ENCODE measurements around the gene SEMA3A.

- TF ChIP-seq, protein P1, sequence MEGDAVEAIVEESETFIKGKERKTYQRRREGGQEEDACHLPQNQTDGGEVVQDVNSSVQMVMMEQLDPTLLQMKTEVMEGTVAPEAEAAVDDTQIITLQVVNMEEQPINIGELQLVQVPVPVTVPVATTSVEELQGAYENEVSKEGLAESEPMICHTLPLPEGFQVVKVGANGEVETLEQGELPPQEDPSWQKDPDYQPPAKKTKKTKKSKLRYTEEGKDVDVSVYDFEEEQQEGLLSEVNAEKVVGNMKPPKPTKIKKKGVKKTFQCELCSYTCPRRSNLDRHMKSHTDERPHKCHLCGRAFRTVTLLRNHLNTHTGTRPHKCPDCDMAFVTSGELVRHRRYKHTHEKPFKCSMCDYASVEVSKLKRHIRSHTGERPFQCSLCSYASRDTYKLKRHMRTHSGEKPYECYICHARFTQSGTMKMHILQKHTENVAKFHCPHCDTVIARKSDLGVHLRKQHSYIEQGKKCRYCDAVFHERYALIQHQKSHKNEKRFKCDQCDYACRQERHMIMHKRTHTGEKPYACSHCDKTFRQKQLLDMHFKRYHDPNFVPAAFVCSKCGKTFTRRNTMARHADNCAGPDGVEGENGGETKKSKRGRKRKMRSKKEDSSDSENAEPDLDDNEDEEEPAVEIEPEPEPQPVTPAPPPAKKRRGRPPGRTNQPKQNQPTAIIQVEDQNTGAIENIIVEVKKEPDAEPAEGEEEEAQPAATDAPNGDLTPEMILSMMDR (IDR thresholded peaks at IDR 0.05), result no peak
- TF ChIP-seq POLR2A (IDR thresholded peaks at IDR 0.05; ENCODE audit: low read depth), result no peak
- TF ChIP-seq EP300 (IDR thresholded peaks at IDR 0.05), result no peak
Observed at GRCh38 chr7:84113906-84114850, 80.4 kb downstream of the SEMA3A start.
